Hematopoietic multipotent progenitor cell (in vitro differentiated cells): ENCODE measurements around the gene VARS2. TPM values are rescaled to one million over a fixed set of nuclear protein-coding genes. Genes with fewer than 3 reads are reported as not detected.
"Not testable (repeated sequence)": the region's sequence is repeated elsewhere in the genome, so short reads cannot be mapped to it uniquely, and the experiment has no call there.

Experiments
- DNase-seq, 3 donors: peaks; one replicate each; pipeline ENCODE4 v3.0.0-alpha.2; 2011 to 2015; ENCODE audit warnings: low read depth in 2 of 3, low spot score in 2 of 3
- total RNA-seq: library from RNA; depleted of rRNA; stranded (reverse); fragments of >200 nt; gene quantifications from one replicate; pipeline ENCODE4 v1.2.3, GENCODE V29; 2012

The VARS2 gene
- total RNA-seq, 1 donor: 15.9 TPM

DNA sequence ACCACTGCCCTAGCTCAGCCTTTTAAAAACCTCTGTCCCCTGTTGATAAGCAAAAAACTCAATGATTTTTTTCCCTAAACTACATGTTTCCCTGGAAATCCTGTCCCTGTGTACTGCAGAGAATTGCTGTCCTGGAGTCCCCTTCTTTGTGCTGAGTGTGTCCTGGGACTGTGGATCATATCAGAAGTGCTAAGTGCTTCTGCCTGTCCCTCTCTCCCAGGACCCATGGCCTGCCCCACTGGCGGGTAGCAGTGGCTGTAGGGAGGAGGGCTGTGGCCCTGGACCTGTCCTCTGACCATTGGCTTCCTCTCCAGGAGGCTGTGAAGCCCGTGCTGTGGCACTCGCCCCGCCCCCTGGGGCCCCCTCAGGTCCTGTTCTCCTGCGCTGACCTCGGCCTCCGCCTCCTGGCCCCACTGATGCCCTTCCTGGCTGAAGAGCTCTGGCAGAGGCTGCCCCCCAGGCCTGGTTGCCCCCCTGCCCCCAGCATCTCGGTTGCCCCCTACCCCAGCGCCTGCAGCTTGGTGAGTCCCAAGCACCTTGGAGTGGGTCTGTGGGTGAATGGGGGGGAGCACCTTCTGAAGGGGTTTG, 10.1 kb downstream of the VARS2 start:
- not testable (repeated sequence) for DNase-seq

DNA sequence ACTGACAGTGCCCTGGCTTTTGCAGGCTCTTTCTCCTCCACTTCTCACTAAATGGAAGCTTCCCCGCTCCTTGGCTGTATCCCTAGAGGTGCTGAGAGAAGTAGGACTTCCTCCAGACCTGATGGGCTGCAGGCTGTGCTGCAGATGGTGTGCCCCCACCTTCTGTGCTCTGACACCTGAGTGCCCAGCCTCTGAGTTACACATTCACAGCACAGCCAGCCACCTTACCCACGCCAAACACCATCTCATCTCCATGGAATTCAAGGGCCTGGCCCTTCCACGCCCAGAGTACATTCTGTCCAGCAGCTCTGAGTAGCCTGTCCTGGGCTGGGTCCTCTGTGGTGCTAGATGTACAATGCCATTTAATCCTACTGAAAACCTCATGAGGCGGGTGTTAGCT, 12.6 kb downstream of the VARS2 start:
- no peak for DNase-seq

DNA sequence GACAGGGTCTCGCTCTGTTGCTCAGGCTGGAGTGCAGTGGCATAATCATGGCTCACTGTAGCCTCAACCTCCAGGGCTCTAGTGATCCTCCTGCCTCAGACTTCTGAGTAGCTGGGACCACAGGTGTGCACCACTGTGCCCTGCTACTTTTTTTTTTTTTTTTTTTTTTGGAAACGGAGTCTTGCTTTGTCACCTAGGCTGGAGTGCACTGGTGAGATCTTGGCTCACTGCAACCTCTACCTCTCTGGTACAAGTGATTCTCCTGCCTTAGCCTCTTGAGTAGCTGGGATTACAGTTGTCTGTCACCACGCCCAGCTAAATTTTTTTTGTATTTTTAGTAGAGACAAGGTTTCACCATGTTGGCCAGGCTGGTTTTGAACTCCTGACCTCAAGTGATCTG, 13.0 kb downstream of the VARS2 start:
- DNase-seq: not testable (repeated sequence)

DNA sequence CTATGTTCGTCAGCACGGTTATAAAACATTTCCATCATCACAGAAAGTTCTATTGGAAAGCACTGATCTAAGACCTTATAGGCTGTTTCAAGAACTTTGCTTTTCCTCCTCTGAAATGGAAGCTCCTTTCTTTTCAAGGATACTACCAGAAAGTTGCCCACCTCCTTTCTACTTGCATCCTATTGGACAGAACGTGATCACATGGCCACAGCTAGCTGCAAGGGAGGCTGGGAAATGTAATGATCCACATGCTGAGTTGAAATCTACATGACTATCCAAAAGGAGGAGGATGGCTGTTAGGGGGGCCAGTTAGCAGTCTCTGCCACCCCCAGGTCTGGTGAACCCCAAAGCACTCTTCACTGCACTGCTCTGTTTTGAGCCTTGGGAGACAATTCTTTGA, 14.6 kb downstream of the VARS2 start:
- DNase-seq: no peak

DNA sequence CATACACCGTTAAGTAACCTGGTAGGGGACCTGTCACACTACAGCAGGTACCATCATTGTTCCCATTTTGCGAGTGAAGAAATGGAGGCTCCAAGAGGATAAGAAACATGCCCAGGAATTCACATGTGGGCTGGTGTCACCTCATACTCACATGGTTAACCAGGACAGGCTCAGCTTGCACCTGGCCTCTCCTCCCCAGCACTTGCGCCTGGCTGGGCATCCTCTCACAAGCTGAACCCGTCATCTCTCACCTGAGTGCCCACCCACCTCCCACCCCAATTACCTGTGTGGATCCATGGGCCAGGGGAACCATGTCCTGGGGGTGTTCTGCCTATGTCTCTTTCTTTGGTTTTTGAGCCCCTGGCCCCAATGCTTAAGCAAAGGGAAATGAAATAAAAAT, 16.5 kb downstream of the VARS2 start:
- no peak for DNase-seq

DNA sequence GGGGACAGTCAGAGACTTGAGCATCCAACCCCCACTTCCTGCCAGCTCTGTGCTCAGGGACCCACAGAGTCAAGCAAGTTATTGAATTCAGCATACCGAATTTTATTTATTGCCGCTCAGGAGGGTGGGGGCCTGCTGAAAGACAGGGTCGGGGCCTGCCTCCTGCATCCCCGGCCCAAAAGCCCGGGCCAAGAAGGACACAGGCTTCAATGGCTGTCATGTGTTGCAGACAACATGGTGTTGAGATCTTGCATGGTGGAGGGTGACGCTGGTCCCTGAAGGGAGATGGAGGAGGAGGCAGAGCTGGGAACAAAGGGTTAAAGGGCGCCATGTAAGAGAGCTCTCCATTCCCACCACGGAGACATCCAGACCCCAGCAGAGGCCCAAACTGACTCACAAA, 17.2 kb downstream of the VARS2 start:
- no peak for DNase-seq

DNA sequence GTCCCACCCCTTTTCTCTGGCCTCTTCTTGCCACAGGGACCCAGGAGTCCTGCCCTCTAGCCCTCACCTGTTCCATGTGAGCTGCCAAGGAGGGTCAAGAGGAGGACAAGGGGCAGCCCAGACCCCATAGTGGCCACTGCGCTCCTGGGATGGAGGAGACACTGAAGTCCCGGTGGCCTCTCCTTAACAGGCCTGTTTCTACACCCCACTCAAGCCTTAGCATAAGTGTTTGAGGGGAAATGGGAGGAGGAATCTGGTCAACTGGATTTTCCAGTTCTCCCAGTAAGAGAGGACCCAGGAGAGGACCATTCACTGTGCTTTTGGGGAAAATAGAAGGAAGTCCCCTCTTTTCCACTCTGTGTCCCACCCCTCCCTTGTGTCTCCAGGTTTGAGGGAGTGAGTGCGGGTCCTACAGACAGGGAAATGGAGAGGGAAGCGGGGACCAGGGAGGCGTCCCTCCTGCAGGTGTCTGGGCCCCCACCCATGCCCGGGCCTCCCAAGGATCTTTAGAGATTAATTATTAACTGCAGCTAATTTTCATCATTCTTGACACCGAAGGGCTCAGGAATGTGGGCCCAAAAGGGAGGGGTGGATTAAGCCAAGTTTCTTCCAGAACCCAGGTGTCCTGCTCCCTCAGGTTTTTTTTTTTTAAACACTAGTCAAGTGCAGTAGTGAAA, 18.1 kb downstream of the VARS2 start, which contains the start of gene SFTA2:
TSS of gene SFTA2 (minus strand) at position 202 of the 677 bp plus-strand sequence. CDS start at position 128, 74 bp downstream.
- DNase-seq: no peak

DNA sequence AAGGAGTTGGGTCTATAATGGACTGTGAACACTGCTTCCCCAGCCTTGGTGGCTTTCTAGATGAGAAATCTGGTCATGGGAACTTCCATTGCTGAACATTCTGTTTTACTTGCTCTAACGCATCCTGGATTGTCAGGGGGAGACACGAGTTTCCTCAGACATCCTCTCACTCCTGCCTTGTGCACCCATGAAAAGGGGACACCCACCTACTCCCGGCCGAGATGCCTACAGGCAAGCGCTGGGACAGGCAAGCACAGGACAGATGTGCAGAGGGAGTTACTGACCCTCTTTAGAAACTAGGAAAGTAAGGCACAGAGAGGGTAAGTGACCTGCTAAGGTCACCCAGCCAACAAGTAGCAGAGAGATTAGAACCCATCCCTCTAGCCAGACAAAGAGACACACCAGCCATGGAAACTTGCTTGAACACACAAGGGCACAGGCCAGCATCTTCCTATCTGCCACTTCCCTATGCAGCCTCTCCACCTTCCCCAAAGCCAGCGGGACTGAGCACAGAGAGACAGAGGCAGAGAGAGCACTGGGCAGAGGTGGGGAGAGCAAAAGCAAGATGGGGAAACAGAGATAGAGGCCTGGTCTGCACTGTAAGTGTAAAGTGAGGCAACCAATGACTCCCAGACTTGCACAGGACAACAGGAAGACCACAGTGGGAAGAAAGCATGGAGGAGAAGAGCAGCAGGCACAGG, 18.8 kb downstream of the VARS2 start:
- DNase-seq: no peak

DNA sequence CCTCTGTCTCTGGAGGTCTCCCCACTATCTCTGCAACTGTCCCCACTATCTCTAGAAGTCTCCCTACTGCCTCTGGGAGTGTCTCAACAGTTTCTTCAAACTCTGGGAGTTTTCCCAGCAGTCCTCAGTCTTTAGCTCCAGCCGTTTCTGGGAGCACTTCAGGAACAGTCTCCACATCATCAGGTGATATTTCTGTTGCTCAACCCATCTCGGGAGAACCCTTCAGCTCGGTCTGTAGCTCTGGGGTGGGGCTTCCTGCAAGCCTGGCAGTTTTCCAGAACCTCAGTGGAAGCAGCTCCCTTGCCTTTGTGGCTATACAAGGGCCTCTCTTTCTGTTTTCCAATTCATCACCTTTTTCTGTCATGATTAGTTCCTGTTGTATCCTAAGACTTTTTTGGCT, 21.0 kb downstream of the VARS2 start:
- DNase-seq: no peak

DNA sequence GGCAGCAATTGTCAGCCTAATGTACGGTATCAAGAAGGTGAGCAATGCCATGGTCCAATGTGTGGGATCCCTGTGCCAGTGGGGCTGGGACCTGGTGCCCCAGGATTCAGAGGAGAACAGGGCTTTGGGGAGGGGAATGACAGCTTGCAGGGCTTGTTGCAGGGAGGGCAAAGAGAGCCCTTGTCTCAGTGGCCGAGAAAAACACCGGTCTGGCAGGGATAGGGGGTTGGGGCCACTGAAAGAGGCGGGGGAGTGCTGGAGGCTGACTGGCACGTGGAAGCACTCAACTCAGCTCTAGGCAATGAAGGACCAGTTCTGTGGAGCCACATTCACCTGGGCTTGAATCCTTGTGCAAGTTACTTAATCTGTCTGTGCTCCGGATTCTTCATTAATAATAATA, 23.2 kb downstream of the VARS2 start:
- DNase-seq: no peak

DNA sequence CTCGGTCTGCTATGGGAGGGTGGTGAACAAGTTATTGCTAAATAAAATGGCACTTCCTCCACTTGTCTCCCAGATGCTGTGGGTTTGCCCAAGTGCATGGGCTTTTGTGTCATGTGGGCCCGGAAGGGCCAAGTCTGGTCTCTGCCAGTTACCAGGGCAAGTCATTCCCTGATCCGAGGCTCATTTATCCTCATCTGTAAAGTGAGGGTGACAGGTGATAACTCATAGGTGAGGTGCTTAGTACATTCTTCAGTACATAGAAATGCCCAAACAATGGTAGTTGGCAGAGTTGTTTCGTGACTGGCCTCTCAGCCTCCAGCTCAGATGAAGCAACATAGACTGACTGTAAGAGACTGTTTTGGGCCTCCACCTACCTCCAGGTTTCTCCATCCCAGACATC, 24.7 kb downstream of the VARS2 start:
- no peak for DNase-seq

DNA sequence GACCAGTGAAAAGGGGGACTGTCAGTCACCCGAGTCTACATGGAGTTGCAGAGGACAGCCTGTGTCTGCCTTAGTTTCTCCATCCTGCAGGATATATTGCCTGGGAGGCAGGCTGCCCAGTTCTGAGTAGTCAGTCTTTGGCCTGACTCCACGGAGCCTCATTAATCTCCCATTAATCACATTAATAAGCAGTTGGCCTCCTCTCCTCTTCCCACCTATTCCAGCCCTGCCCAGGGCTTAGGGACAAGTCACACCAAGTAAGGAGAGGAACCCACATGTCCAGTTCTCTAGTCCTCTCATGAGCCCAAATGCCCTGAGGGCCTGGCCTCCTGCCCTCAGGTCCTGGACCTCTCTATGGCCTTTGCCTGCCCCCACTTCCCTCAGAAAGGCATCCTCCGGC, 25.4 kb downstream of the VARS2 start:
- no peak for DNase-seq

DNA sequence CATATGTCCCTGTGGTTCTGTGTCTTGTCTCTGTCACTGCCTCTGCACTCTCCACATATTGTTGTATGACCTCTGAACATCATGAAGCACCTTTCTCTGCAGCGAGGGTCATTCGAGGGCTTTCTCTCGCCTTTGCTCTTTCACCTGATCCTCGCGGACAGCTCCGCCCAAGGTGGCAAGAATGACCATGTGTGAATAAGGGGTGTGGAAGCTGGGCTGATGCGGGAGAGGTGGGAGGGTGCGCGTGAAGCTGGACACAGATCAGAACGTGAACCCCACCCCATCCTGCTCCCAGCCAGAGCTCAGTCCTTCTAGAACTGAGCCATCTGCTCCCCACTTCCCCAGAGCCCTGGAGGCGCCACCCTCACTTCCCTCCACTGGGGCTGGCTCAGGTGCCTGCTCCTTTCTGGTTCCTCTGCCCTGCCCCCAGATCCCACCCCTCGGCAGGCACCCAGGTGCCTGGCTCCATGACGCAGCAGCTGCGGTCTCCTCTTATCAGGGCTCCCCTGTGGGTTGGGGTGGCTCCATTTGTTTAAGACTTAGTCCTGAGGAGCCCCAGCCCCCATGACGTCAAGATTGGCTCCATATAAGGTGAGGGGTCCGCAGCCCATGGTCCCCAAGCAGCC, 26.4 kb downstream of the VARS2 start, which contains the start of gene MUCL3:
TSS of gene MUCL3 (plus strand) at position 613 of the 626 bp plus-strand sequence. CDS start 27 bp downstream, outside the sequence.
- no peak for DNase-seq

DNA sequence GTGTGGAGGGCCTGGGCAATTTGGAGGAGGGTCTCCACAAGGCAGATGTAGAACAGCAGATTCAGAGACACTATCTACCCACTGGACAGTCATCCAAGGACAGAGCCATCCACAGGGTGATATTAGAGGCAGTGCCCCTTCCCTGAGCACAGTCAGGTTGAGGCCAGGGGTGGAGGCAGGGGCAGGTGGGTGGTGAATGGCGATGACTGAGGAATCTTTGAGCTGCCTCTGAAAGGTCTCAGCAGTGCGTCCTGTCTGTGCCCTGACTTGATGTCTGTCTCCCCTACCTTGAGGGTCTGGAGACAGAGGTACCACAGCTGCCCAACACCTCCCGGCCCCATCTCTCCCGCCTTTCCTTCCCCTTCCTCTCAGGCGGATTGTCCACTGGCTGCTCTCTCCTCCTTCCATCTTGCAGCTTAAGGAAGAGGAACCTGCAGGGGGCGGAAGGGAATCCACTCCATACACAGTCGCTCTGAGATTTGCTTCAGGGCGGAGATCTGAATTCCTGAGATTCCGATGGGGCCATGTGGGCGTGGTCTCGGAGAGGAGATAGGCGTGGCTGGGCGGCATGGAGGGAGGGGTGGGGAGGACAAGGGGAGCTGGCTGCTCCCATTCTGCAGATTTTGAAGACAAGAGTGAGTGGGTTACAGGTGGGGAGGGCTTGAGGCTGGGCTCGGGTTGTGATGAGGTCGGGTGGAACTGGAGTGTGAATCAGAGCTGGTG, 28.5 kb downstream of the VARS2 start:
- DNase-seq: peak in 2 of 3 donors; percentile 18 to 27

DNA sequence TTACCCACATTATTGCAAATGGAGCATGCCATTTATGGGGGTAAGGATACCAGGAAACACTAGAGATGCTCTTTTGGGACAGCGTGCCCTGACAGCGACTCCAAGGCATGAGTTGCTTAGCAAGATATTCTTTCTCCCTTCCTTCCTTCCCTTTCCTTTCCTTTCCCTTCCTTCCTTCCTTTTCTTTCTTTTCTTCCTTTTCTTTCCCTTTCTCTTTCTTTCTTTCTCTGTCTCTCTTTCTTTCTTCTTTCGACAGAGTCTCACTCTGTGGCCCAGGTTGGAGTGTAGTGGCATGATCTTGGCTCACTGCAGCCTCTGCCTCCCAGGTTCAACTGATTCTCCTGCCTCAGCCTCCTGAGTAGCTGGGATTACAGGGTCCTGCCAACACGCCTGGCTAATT, 30.0 kb downstream of the VARS2 start:
- DNase-seq: no peak

DNA sequence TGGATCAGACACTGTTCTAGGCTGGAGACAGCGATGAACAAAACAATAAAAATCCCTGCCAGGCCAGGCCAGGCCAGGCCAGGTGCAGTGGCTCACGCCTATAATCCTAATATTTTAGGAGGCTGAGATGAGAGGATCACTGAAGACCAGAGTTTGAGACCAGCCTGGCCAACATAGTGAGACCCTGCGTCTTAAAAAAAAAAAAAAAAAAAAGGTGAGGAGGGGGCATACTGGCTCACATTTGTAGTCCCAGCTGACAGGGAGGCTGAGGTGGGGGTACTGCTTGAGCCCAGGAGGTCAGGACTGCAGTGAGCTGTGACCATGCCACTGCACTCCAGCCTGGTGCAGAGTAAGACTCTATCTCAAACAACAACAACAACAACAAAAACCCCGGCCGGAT, 31.2 kb downstream of the VARS2 start:
- DNase-seq: no peak

DNA sequence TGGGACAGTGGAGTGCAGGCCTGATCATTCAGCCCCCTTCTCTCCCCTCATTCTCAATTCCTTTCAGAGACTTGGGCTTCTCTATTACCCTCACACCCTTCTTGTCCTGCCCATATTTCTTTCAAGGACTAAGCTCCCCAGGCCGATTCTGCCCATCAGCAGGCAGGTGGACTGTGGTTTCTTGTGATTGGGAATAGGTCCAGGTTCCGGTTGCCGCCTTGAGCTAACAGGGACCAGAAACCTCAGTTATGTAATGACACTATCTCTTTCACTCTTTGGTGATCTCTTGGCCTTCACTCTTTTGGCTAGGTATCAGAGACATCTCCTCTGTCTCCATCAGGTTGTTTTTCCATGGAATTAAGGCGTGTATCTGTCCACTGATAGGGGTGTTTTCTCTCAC, 33.2 kb downstream of the VARS2 start:
- no peak for DNase-seq

DNA sequence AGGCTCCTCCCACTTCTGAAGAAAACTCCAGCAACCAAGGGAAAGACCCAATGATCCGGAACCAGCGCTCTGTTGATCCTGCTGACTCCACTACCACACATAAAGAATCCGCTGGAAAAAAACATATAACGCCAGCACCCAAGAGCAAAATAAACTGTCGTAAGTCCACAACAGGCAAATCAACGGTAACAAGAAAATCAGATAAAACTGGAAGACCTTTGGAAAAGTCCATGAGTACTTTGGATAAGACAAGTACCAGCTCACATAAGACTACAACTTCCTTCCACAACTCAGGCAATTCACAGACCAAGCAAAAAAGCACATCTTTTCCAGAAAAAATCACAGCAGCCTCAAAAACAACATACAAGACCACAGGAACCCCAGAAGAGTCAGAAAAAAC, 34.8 kb downstream of the VARS2 start:
- DNase-seq: no peak

DNA sequence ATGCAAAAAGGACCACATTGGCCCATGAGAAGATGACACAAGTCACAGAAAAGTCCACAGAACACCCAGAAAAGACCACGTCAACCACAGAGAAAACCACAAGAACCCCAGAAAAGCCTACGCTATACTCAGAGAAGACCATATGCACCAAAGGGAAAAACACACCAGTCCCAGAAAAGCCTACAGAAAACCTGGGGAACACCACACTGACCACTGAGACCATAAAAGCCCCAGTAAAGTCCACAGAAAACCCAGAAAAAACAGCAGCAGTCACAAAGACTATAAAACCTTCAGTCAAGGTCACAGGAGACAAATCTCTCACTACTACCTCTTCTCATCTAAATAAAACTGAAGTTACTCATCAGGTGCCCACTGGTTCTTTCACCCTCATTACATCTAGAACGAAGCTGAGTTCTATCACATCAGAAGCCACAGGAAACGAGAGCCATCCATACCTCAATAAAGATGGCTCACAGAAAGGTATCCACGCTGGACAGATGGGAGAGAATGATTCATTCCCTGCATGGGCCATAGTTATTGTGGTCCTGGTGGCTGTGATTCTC, 38.0 kb downstream of the VARS2 start:
- DNase-seq: no peak

DNA sequence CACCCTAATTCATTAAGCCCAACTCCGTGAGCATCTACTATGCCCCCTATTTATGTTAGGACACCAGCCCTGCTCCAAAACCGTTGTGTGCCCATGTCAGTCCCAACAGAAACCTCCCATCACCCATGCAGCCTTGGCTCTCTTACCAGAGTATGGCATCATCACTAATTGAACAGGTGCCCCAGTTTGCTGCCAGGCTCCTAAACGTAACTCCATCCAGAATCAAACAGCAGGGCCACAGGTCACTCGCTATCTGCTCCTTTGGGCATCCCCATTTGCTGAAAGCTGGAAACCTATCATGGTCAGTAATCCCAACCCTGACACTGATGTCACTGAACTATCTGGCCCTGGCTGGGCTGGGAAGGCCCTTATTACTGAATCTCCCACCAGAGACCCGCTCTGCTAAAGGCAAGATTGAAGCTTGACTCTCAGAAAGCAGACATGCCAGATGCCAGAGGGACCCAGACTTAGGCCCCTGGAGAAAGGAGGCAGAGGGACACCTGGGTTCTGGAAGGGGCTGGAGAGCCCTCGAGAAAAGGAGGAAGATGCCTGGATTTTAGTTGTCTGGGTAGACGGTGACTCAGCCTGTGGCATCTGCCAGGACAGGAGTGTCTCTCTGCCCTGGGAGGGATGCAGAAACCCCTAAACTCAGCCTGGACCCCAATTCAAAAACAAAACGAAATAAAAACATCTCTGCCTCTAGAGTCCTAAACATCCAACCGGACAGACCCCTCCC, 40.8 kb downstream of the VARS2 start:
- peak in 1 of 3 donors; percentile 5 for DNase-seq
